C4-2B (cell line): ENCODE data around the gene IRS2.

ENCODE experiments used
- CTCF ChIP-seq: fragments of 450-650 bp; conservative IDR thresholded peaks from 2 replicates; pipeline ENCODE4 v1.5.1; 2017; ENCODE audit warnings: mild to moderate bottlenecking
- ZFX ChIP-seq: fragments of 450-650 bp; IDR thresholded peaks from 2 replicates; pipeline ENCODE4 v1.6.1; 2017

GRCh38 chr13:109768616-109769015 is 17.8 kb downstream of the IRS2 start:
- TF ChIP-seq CTCF (no peak), ZFX (no peak)
